ENCODE results near the gene SLC24A4.

- TF ChIP-seq EZH2phosphoT487 (IDR thresholded peaks at IDR 0.05; ENCODE audit: borderline replicate concordance) (no peak), CTCF (IDR thresholded peaks at IDR 0.05 in 2 of 3, conservative IDR thresholded peaks at IDR 0.05 in 1 of 3; ENCODE audit: borderline replicate concordance in 1 of 3, insufficient read depth in 1 of 3, low read depth in 2 of 3, low read length in 2 of 3) (no peak), CEBPB (IDR thresholded peaks at IDR 0.05; ENCODE audit: low read depth) (no peak), EZH2 (IDR thresholded peaks at IDR 0.05) (no peak), POLR2AphosphoS5 (IDR thresholded peaks at IDR 0.05; ENCODE audit: low read depth, low read length) (no peak), POLR2A (IDR thresholded peaks at IDR 0.05; ENCODE audit: borderline replicate concordance, extremely low read depth, insufficient read depth, insufficient read length) (no peak), REST (IDR thresholded peaks at IDR 0.05; ENCODE audit: low read depth) (no peak), ZFX (IDR thresholded peaks at IDR 0.05) (no peak), RAD21 (IDR thresholded peaks at IDR 0.05; ENCODE audit: low read depth) (no peak), SIN3A (IDR thresholded peaks at IDR 0.05; ENCODE audit: low read depth) (no peak), TCF7L2 (IDR thresholded peaks at IDR 0.05; ENCODE audit: borderline replicate concordance, extremely low read depth, insufficient read depth, insufficient read length) (no peak), YY1 (IDR thresholded peaks at IDR 0.05; ENCODE audit: extremely low read depth, insufficient replicate concordance, low read depth, low read length) (no peak)
Observed at GRCh38 chr14:92494512-92494911, 171.5 kb downstream of the SLC24A4 start.
